SU-DHL-6 (cell line): ENCODE data around the gene SLC25A43.

Experiments used
- EZH2phosphoT487 ChIP-seq: fragments of 200-600 bp; sonication (generic), shearing (Covaris generic); conservative IDR thresholded peaks from 2 replicates; pipeline ENCODE4 v1.6.1; 2018; ENCODE audit warnings: mild to moderate bottlenecking, antibody characterized with exemption, low read length, moderate library complexity, mixed read lengths
- TF ChIP-seq, protein P1 (sequence below): fragments of 200-600 bp; sonication (generic); IDR thresholded peaks from one replicate; pipeline ENCODE4 v1.5.1; 2017; ENCODE audit warnings: antibody characterized with exemption, mild to moderate bottlenecking, low read length, moderate library complexity; ENCODE audit not compliant: insufficient read depth, poor library complexity, severe bottlenecking

DNA sequence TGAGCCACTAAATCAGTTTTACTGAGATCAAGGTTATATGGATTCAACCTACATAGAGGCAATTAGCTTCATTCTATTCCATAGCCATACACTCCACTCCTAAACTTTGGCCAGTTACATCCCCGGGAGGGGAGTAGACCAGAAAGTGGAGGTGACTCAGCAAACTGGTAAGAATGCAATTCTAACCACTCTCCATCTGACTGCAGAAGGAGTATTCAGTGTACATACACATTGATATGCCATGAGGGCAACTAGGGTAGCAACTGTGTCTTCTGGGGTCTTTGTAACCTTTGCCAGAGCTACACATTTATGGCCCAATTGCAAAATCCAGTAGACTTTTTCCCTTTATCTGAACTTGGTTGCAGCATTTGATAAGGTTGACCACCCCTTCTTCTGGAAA lies 7.6 kb downstream of the SLC25A43 start:
- TF ChIP-seq, protein P1, sequence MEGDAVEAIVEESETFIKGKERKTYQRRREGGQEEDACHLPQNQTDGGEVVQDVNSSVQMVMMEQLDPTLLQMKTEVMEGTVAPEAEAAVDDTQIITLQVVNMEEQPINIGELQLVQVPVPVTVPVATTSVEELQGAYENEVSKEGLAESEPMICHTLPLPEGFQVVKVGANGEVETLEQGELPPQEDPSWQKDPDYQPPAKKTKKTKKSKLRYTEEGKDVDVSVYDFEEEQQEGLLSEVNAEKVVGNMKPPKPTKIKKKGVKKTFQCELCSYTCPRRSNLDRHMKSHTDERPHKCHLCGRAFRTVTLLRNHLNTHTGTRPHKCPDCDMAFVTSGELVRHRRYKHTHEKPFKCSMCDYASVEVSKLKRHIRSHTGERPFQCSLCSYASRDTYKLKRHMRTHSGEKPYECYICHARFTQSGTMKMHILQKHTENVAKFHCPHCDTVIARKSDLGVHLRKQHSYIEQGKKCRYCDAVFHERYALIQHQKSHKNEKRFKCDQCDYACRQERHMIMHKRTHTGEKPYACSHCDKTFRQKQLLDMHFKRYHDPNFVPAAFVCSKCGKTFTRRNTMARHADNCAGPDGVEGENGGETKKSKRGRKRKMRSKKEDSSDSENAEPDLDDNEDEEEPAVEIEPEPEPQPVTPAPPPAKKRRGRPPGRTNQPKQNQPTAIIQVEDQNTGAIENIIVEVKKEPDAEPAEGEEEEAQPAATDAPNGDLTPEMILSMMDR: no peak
- TF ChIP-seq EZH2phosphoT487: no peak
